Endothelial cell of umbilical vein (primary cell): Measurements from ENCODE around the gene DRD4. TPM values are rescaled to one million over a fixed set of nuclear protein-coding genes. Genes with fewer than 3 reads are reported as not detected.

Experiments
- BruUV-seq: library from RNA; stranded (reverse); fragments of 400-500 nt; replicated peaks from 2 replicates; lab custom pipeline; 2021; lab: Mats Ljungman, UMichigan
- CTCF ChIA-PET: fragments of 300-600, 350-600 bp; sonication (Branson Sonifier 250); formaldehyde crosslinking; loops from one replicate; lab custom pipeline; 2021; ENCODE audit warnings: antibody characterized with exemption, inconsistent platforms; lab: Charles Lee
- POLR2A ChIA-PET: fragments of 300-600, 350-600 bp; sonication (Branson Sonifier 250); formaldehyde crosslinking; loops from one replicate; lab custom pipeline; 2021; ENCODE audit warnings: antibody characterized with exemption, inconsistent platforms; lab: Charles Lee
- DNase-seq: peaks from one replicate; pipeline ENCODE4 v3.0.0-alpha.2; 2011; ENCODE audit warnings: low read depth, low spot score
- FAIRE-seq: peaks from 2 replicates; lab custom pipeline; 2011; peaks lifted over from hg19 to GRCh38; lab: Jason Lieb, UNC
- H2AFZ ChIP-seq: 2 replicates; pipeline ENCODE4 v1.6.0; 2012; ENCODE audit warnings: low read depth, low read length, control low read depth, inconsistent platforms
- H3K27ac ChIP-seq: 2 replicates; pipeline ENCODE4 v1.5.1; 2011; ENCODE audit warnings: low read depth, mild to moderate bottlenecking, control low read depth, low read length, moderate library complexity; ENCODE audit not compliant: insufficient read depth
- H3K27me3 ChIP-seq, 2 experiments: 2 replicates each; pipeline versions ENCODE4 v1.6.0 to v1.6.1; 2011; ENCODE audit warnings: low read length in 2 of 2, mixed read lengths in 1 of 2; ENCODE audit not compliant: control insufficient read depth in 2 of 2, insufficient read depth in 2 of 2
- H3K36me3 ChIP-seq, 2 experiments: 2 replicates in 1 of 2; 3 replicates in 1 of 2; pipeline ENCODE4 v1.5.1; 2011; ENCODE audit warnings: low read length in 2 of 2, mild to moderate bottlenecking in 1 of 2, moderate library complexity in 1 of 2; ENCODE audit not compliant: control insufficient read depth in 2 of 2, insufficient read depth in 2 of 2; ENCODE audit errors: extremely low read depth in 1 of 2
- H3K4me1 ChIP-seq: 3 replicates; pipeline ENCODE4 v1.5.1; 2011; ENCODE audit warnings: mild to moderate bottlenecking, low read length; ENCODE audit not compliant: control insufficient read depth, insufficient read depth; ENCODE audit errors: extremely low read depth
- H3K4me2 ChIP-seq: 2 replicates; pipeline ENCODE4 v1.6.1; 2011; ENCODE audit warnings: low read length, control low read depth, mixed read lengths; ENCODE audit not compliant: insufficient read depth
- H3K4me3 ChIP-seq, 3 experiments: fragments of 200-600 bp in 1 of 3; sonication (generic), shearing (Covaris generic) in 1 of 3; replicated peaks in 1 of 3; 2 replicates each; pipeline ENCODE4 v1.5.1; 2011 to 2016; ENCODE audit warnings: control low read depth in 3 of 3, low read length in 3 of 3, mild to moderate bottlenecking in 2 of 3, inconsistent platforms in 1 of 3, low read depth in 1 of 3, moderate library complexity in 1 of 3; ENCODE audit not compliant: insufficient read depth in 1 of 3
- H3K79me2 ChIP-seq: 2 replicates; pipeline ENCODE4 v1.6.0; 2012; ENCODE audit warnings: low read length, inconsistent platforms; ENCODE audit not compliant: control insufficient read depth, insufficient read depth
- H3K9ac ChIP-seq: replicated peaks from 2 replicates; pipeline ENCODE3; 2011; ENCODE audit warnings: low read length, control low read depth; ENCODE audit not compliant: insufficient read depth; ENCODE audit errors: extremely low read depth
- H3K9me1 ChIP-seq: replicated peaks from 3 replicates; pipeline ENCODE4 v1.6.0; 2011; ENCODE audit warnings: mild to moderate bottlenecking, low read length; ENCODE audit not compliant: control insufficient read depth, insufficient read depth; ENCODE audit errors: extremely low read depth
- H3K9me3 ChIP-seq: replicated peaks from 2 replicates; pipeline ENCODE4 v1.5.1; 2012; ENCODE audit warnings: low read length, inconsistent platforms; ENCODE audit not compliant: control insufficient read depth, insufficient read depth
- H4K20me1 ChIP-seq: replicated peaks from 2 replicates; pipeline ENCODE3; 2011; ENCODE audit warnings: mild to moderate bottlenecking, low read length; ENCODE audit not compliant: control insufficient read depth, insufficient read depth; ENCODE audit errors: extremely low read depth
- CTCF ChIP-seq, 2 donors: IDR thresholded peaks; 1 replicate in 1 of 2; 2 replicates in 1 of 2; pipeline ENCODE4 v1.5.1; 2011; ENCODE audit warnings: low read length in 2 of 2, mild to moderate bottlenecking in 2 of 2, moderate library complexity in 2 of 2, control low read depth in 1 of 2, inconsistent platforms in 1 of 2, low read depth in 1 of 2; ENCODE audit not compliant: insufficient read depth in 1 of 2; ENCODE audit errors: extremely low read depth in 1 of 2
- EZH2 ChIP-seq: IDR thresholded peaks from 2 replicates; pipeline ENCODE4 v1.6.1; 2012; ENCODE audit warnings: borderline replicate concordance, low read depth, mild to moderate bottlenecking, moderate library complexity, low read length, inconsistent platforms; ENCODE audit not compliant: severe bottlenecking
- FOS ChIP-seq: IDR thresholded peaks from 2 replicates; pipeline ENCODE4 v1.6.1; 2011; ENCODE audit warnings: mild to moderate bottlenecking, low read length, moderate library complexity, borderline replicate concordance; ENCODE audit not compliant: insufficient read depth
- GATA2 ChIP-seq: IDR thresholded peaks from 2 replicates; pipeline ENCODE4 v1.7.0; 2011; ENCODE audit warnings: low read depth, mild to moderate bottlenecking, moderate library complexity, mixed read lengths, low read length; ENCODE audit not compliant: insufficient read length, insufficient read depth
- JUN ChIP-seq: IDR thresholded peaks from 2 replicates; pipeline ENCODE4 v1.6.1; 2011; ENCODE audit warnings: borderline replicate concordance, low read depth; ENCODE audit not compliant: insufficient read length, insufficient read depth
- MAX ChIP-seq: IDR thresholded peaks from 2 replicates; pipeline ENCODE4 v1.6.1; 2011; ENCODE audit not compliant: insufficient read depth, insufficient read length
- MYC ChIP-seq: IDR thresholded peaks from one replicate; pipeline ENCODE4 v1.6.1; 2011; ENCODE audit warnings: mild to moderate bottlenecking, low read depth, low read length
- POLR2A ChIP-seq: IDR thresholded peaks from 2 replicates; pipeline ENCODE4 v1.6.1; 2012; ENCODE audit warnings: low read depth, mild to moderate bottlenecking, control low read depth, low read length
- POLR2AphosphoS5 ChIP-seq: IDR thresholded peaks from 2 replicates; pipeline ENCODE4 v1.6.1; 2012; ENCODE audit warnings: low read depth, mild to moderate bottlenecking, control low read depth, low read length, moderate library complexity; ENCODE audit not compliant: insufficient read depth
- dilution Hi-C: fragments of 300-500 bp; cut with MboI; formaldehyde crosslinking; loops from one replicate; pipeline ENCODE4 v1.15.0; 2019; ENCODE audit warnings: low sequenced_read_pairs; ENCODE audit not compliant: extremely low pct_ligation_motif_present
- intact Hi-C: fragments of 100-400 bp; cut with micrococcal nuclease; formaldehyde crosslinking; loops from one replicate; pipeline ENCODE4 v1.10.0; 2022
- polyA plus RNA-seq, 4 experiments: library from polyadenylated mRNA; depleted of rRNA in 3 of 4; stranded (reverse) in 3 of 4; unstranded in 1 of 4; fragments of >200 nt; gene quantifications; 2 replicates each; pipeline versions ENCODE4 v1.2.1 to v1.2.3, GENCODE V29; 2011 to 2012; ENCODE audit warnings: missing spikeins in 1 of 4
- total RNA-seq: library from RNA; stranded (reverse); gene quantifications from 2 replicates; pipeline ENCODE4 v1.2.3, GENCODE V29; 2021

DRD4 gene
- total and polyA plus RNA-seq, 2 donors (not counting 3 experiments of a cell fraction or from before 2014, with no cell fraction given) = 0.24 TPM; not detected in 1

- intact Hi-C loops = no loop called here
- dilution Hi-C loops = no loop called here
- POLR2A ChIA-PET = no interaction called here
- no peak overlapping the region for H3K4me2 ChIP-seq
- no peaks in the 10 kb centered on the region for H3K27me3 ChIP-seq
- H3K36me3 ChIP-seq = peaks cover 25 to 50% of the 10 kb centered on the region in 2 experiments
- CTCF ChIA-PET = no interaction called here
- no peaks in the 10 kb centered on the region for H3K9me3 ChIP-seq
- TF ChIP-seq POLR2AphosphoS5 (no peak), FOS (no peak), MAX (no peak), JUN (no peak), GATA2 (no peak), CTCF (IDR thresholded peaks at IDR 0.05; ENCODE audit: extremely low read depth in 1 of 2, insufficient read depth in 1 of 2, low read depth in 1 of 2, low read length in 2 of 2) (no peak), EZH2 (no peak), MYC (no peak), POLR2A (no peak)
- H2AFZ ChIP-seq = no peak overlapping the region
- DNase-seq (no peak), FAIRE-seq (no peak)
- no peaks in the 10 kb centered on the region for H3K9me1 ChIP-seq
- H3K4me3 ChIP-seq = no peak overlapping the region
- H3K79me2 ChIP-seq = no peaks in the 10 kb centered on the region
- no peaks in the 10 kb centered on the region for H4K20me1 ChIP-seq
- no peak overlapping the region for H3K9ac ChIP-seq
- no peak overlapping the region for H3K27ac ChIP-seq
- no peaks in the 10 kb centered on the region for H3K4me1 ChIP-seq
- no TSS peak for BruUV-seq
Observed at GRCh38 chr11:595400-595799, 41.7 kb upstream of the DRD4 start.
